ENCODE data around the gene NPHP1.
A peak's percentile ranks its signal among the peaks of the same experiment; 100 is the strongest.
"Not testable (repeated sequence)": the region's sequence is repeated elsewhere in the genome, so short reads cannot be mapped to it uniquely, and the experiment has no call there.

NPHP1 gene

GRCh38 chr2:110204408-110205385, at the start of gene NPHP1:
TSS of gene NPHP1 (minus strand) at chr2:110205013. CDS start at chr2:110204968, 45 bp downstream.
- peak; percentile 89 for DNase-seq

GRCh38 chr2:110248081-110248795, 43.4 kb upstream of the NPHP1 start:
- DNase-seq; H3K27me3 Mint-ChIP-seq; H3K9me3 Mint-ChIP-seq; H3K27ac Mint-ChIP-seq; H3K36me3 Mint-ChIP-seq (ENCODE audit: low read depth); ATAC-seq; H3K4me1 Mint-ChIP-seq; H3K4me3 Mint-ChIP-seq: not testable (repeated sequence)

More at GRCh38 chr2:110204408-110205385, at the start of gene NPHP1:
- ATAC-seq: peak; percentile 87
- H3K4me1 Mint-ChIP-seq: peaks cover 29% of the 10 kb centered on the region
- peaks cover 17% of the 10 kb centered on the region for H3K36me3 Mint-ChIP-seq (ENCODE audit: low read depth)
- H3K27ac Mint-ChIP-seq: peak within 1 kb of the TSS; percentile 72
- no peaks in the 10 kb centered on the region for H3K9me3 Mint-ChIP-seq
- H3K4me3 Mint-ChIP-seq: peak within 1 kb of the TSS; percentile 82
- H3K27me3 Mint-ChIP-seq: no peaks in the 10 kb centered on the region

- H3K4me1 Mint-ChIP-seq; DNase-seq; H3K27me3 Mint-ChIP-seq; H3K9me3 Mint-ChIP-seq; H3K27ac Mint-ChIP-seq; H3K36me3 Mint-ChIP-seq (ENCODE audit: low read depth); H3K4me3 Mint-ChIP-seq: not testable (repeated sequence)
- peak; percentile 28 for ATAC-seq
Measured at GRCh38 chr2:110245488-110246435, 40.9 kb upstream of the NPHP1 start.

GRCh38 chr2:110243283-110243682, 38.5 kb upstream of the NPHP1 start:
- not testable (repeated sequence) for H3K4me3 Mint-ChIP-seq; H3K9me3 Mint-ChIP-seq; H3K27me3 Mint-ChIP-seq; DNase-seq; ATAC-seq; H3K36me3 Mint-ChIP-seq (ENCODE audit: low read depth); H3K4me1 Mint-ChIP-seq; H3K27ac Mint-ChIP-seq

GRCh38 chr2:110234514-110234913, 29.7 kb upstream of the NPHP1 start:
- H3K27me3 Mint-ChIP-seq; DNase-seq; H3K4me3 Mint-ChIP-seq; H3K27ac Mint-ChIP-seq; ATAC-seq; H3K9me3 Mint-ChIP-seq; H3K4me1 Mint-ChIP-seq; H3K36me3 Mint-ChIP-seq (ENCODE audit: low read depth): not testable (repeated sequence)

DNA sequence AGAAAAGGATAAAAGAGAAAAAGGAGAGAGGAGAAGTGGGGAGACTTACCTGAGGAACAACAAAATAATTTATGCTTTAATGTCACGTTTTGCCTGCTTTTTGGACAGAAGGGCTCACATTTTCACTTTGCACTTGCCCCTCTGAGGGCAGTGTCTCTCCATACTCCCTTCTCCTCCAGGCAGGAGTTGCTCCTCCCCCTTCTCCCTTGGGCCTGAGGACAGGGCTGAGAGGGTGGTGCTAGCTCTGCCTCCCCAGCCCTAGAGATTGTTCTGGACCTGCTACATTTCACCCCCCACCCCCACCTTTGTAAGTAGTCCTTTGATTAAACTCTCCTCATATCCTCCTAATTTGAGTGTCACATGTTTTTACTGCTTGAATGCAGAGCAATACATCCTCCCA, 25.1 kb upstream of the NPHP1 start:
- H3K4me3 Mint-ChIP-seq; H3K27ac Mint-ChIP-seq; H3K9me3 Mint-ChIP-seq; H3K36me3 Mint-ChIP-seq (ENCODE audit: low read depth); ATAC-seq; DNase-seq; H3K4me1 Mint-ChIP-seq: not testable (repeated sequence)
- H3K27me3 Mint-ChIP-seq: peaks cover 20% of the 10 kb centered on the region

DNA sequence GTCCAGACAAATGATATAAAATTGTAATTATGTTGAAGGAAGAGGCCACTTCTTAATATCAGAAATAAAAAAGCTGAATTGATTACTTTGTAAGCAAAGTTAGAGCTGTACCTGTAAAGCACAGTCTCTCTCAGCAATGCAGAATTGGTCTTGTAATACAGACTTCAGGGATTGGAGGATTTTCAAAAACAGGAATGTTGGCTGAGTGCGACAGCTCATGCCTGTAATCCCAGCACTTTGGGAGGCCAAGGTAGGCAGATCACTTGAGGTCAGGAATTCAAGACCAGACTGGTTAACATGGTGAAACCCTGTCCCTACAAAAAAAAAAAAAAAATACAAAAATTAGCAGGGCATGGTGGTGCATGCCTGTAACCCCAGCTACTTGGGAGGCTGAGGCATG, 17.8 kb upstream of the NPHP1 start:
- ATAC-seq; H3K9me3 Mint-ChIP-seq; H3K36me3 Mint-ChIP-seq (ENCODE audit: low read depth); DNase-seq; H3K4me1 Mint-ChIP-seq; H3K27ac Mint-ChIP-seq; H3K4me3 Mint-ChIP-seq: not testable (repeated sequence)
- H3K27me3 Mint-ChIP-seq: peaks cover 40% of the 10 kb centered on the region

DNA sequence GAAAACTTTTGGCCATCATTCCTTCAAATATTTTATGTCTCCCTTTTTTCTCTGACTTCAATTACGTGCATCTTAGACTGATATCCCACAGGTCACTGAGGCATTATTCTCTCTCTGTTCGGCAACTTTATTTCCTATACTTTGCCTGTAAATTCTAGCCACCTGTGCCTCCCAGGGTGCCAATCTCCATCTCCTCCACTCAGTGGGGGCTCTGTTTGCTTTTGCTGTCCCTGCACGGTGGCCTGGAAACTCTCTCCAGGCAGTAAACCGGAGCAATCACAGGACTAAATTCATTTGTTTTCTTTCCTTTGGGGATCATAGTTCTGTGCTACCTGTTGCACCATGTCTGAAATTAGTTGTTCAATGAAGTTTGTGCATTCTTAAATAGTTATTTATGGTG, 17.1 kb upstream of the NPHP1 start:
- Mint-ChIP-seq H3K4me3 (no peak overlapping the region), H3K9me3 (no peaks in the 10 kb centered on the region), H3K27me3 (peaks cover 33% of the 10 kb centered on the region), H3K4me1 (no peaks in the 10 kb centered on the region), H3K36me3 (ENCODE audit: low read depth) (no peaks in the 10 kb centered on the region), H3K27ac (no peak overlapping the region)
- DNase-seq (no peak), ATAC-seq (no peak)

DNA sequence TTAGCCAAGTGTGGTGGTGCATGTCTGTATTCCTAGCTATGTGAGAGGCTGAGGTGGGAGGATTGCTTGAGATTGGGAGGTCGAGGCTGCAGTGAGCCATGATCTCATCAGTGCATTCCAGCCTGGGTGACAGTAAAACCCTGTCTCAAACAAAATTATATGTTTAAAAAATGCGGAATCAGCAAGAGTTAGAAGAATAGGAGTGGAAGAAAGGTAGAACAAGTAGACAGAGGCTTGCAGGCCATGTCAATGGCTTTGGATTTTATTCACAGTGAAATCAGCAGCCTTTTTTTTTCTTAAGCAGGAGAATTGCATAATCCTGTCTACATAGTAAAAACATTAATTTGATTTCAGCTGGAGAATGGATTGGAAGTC, 15.4 kb upstream of the NPHP1 start:
- H3K27me3 Mint-ChIP-seq: peaks cover 32% of the 10 kb centered on the region
- H3K4me1 Mint-ChIP-seq: no peaks in the 10 kb centered on the region

DNA sequence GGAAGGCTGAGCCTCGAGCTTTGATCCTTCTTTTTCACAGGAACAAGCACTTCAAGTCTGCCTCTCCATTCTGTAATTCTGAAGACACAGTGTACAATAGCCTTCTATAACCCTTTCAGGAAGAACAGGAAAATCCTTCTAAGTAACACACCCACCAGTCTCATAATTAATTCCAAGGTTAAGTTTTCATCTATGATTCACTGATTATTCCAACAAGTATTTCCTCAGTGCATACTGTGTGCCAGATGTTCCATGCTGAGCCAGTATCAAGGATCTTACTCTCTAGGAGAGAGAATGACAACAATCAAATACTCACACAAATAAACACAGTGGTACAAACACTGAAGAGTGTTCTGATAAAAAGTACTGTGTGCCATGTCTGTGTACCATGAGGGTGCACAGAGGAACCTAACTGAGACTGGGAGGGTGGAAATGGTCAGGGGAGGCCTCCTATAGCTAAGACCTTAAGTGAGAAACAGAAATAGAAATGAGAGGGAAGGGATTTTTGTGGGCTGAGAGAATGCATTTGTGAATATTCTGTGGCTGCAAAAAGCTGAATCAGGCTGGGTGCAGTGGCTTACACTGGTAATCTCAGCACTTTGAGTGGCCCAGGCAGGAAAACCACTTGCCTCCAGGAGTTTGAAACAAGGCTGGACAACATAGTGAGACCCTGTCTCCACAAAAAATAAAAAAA, 14.8 kb upstream of the NPHP1 start:
- DNase-seq: no peak
- Mint-ChIP-seq H3K9me3 (no peaks in the 10 kb centered on the region), H3K4me1 (no peaks in the 10 kb centered on the region), H3K27me3 (peaks cover 34% of the 10 kb centered on the region), H3K27ac (no peak overlapping the region), H3K36me3 (ENCODE audit: low read depth) (no peaks in the 10 kb centered on the region), H3K4me3 (no peak overlapping the region)
- ATAC-seq: no peak

More for the DNA sequence above, 15.4 kb upstream of the NPHP1 start:
- Mint-ChIP-seq H3K9me3 (no peaks in the 10 kb centered on the region), H3K36me3 (ENCODE audit: low read depth) (no peaks in the 10 kb centered on the region), H3K27ac (no peak overlapping the region), H3K4me3 (no peak overlapping the region)
- DNase-seq (no peak), ATAC-seq (no peak)

GRCh38 chr2:110218889-110219288, 14.1 kb upstream of the NPHP1 start:
- H3K9me3 Mint-ChIP-seq; H3K4me1 Mint-ChIP-seq; ATAC-seq; H3K27ac Mint-ChIP-seq; H3K4me3 Mint-ChIP-seq; H3K36me3 Mint-ChIP-seq (ENCODE audit: low read depth); DNase-seq: not testable (repeated sequence)
- peaks cover 38% of the 10 kb centered on the region for H3K27me3 Mint-ChIP-seq

DNA sequence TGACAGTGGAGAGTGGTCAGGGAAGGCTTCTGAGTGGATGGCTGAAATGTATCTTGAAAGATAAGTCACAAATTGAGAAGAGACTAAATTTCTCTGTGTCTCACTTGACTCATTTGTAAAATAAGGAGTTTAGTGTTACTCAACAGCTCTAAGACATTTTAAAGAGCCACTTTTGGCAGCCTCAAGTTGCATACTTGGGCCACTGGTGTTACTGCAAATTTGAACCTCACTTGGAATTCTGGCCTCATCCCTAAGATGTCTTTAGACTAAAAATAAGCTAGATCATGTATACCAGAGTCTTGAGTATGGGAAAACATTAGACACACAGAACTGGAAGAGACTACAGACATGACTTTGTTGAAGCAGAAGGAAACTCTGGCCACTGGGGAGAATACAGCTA, 12.0 kb upstream of the NPHP1 start:
- ATAC-seq: no peak
- DNase-seq: no peak
- Mint-ChIP-seq H3K36me3 (ENCODE audit: low read depth) (peaks cover 5% of the 10 kb centered on the region), H3K9me3 (peaks cover 8% of the 10 kb centered on the region), H3K4me1 (peaks cover 9% of the 10 kb centered on the region), H3K27me3 (peaks cover 34% of the 10 kb centered on the region), H3K4me3 (no peak overlapping the region), H3K27ac (no peak overlapping the region)

DNA sequence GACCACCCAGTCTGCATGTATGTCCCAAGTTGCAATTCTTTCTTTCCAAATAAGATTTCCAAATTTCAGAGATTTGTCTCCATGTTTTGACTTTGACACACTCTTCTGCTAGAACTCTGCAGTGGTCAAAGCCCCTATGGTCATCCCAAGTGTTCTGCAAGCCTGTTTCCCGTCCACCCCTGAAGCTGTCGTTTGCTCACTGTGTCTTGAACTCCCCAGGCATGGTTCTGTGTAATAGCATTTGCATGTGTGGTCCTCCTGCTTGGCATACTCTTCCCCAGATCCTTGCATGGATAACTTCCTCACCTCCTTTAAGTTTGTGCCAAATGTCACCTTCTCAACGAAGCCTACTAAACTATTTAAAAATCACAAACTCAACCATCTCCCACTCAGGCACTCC, 11.4 kb upstream of the NPHP1 start:
- Mint-ChIP-seq H3K9me3 (peaks cover 8% of the 10 kb centered on the region), H3K27ac (no peak overlapping the region), H3K27me3 (peaks cover 32% of the 10 kb centered on the region), H3K4me3 (no peak overlapping the region), H3K36me3 (ENCODE audit: low read depth) (peaks cover 9% of the 10 kb centered on the region), H3K4me1 (peaks cover 13% of the 10 kb centered on the region)
- DNase-seq: no peak
- ATAC-seq: no peak
